Activated CD4-positive, CD25-positive, alpha-beta regulatory T cell treated with anti-CD3 and anti-CD28 coated beads, Interleukin-2, amount 50 U/mL, for 72 hours (primary cell): ENCODE results near the gene SAA4.
"Not testable (repeated sequence)": the region's sequence is repeated elsewhere in the genome, so short reads cannot be mapped to it uniquely, and the experiment has no call there.

Experiments
- DNase-seq: peaks from one replicate; pipeline ENCODE4 v3.0.0; 2021

Gene SAA4

GRCh38 chr11:18246379-18247190, 10.0 kb upstream of the SAA4 start:
- not testable (repeated sequence) for DNase-seq

DNA sequence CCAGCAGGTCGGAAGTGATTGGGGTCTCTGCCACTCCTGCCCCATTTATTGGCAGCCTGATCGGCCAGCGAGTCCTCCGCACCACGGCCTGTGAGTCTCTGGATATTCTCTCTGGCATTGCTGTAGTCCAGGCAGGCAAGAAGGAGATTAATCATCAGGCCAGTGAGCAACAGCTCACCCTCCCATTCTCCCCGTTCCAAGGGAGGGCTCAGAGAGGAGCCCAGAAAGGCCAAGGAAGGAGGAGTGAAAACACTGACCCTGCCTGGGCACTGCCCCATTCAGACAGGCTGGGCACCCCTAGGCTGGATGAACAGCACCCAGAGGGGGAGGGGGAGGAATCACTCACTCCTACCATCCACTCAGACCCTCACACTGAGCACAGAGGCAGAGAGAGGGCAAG, 8.8 kb upstream of the SAA4 start:
- no peak for DNase-seq

DNA sequence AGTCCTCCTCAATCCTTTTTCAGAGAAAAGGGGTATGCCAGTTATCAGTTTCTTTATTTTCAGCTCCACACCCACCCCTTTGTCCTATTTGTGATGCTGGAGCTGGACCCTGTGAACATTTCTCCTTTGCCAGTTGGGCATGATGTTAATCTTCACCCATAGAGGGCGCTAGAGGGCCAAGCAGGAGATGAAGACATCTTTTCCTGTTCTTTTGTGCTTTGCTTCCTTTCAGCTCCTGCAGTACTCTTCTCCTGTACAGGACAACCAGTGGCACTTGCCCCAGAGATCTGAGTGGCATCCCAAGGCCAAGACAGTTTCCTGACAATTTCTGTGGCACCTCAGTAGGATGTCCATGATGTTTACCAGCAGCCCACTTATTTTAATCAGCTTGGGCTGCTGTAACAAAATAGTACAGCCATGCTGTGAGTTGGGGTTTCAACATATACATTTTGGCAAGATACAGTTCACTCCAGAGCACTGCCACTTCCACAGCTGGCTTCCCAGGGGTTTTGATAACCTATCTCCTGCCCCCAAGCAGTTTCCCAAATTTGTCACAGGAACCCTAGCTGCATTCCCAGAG, 7.3 kb upstream of the SAA4 start:
- DNase-seq, result peak; percentile 51

DNA sequence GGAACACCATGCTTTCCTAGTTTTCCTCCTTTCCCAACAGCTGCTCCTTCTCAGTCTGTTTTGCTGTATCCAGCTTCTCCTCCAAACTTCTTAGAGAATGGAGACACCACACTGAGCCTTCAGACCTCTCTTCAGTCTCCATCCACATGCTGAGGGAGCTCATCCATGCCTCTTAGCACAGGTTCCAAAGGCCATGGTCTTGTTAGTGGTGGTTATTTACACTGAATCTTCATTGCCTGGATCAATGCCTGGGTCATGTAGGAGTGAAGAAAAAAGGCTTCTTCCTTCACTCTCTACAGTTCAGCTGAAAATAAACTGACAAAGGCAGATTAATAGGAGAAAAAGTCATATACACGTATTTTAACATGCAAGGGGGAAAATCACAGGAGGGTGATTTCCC, 3.1 kb upstream of the SAA4 start:
- no peak for DNase-seq

DNA sequence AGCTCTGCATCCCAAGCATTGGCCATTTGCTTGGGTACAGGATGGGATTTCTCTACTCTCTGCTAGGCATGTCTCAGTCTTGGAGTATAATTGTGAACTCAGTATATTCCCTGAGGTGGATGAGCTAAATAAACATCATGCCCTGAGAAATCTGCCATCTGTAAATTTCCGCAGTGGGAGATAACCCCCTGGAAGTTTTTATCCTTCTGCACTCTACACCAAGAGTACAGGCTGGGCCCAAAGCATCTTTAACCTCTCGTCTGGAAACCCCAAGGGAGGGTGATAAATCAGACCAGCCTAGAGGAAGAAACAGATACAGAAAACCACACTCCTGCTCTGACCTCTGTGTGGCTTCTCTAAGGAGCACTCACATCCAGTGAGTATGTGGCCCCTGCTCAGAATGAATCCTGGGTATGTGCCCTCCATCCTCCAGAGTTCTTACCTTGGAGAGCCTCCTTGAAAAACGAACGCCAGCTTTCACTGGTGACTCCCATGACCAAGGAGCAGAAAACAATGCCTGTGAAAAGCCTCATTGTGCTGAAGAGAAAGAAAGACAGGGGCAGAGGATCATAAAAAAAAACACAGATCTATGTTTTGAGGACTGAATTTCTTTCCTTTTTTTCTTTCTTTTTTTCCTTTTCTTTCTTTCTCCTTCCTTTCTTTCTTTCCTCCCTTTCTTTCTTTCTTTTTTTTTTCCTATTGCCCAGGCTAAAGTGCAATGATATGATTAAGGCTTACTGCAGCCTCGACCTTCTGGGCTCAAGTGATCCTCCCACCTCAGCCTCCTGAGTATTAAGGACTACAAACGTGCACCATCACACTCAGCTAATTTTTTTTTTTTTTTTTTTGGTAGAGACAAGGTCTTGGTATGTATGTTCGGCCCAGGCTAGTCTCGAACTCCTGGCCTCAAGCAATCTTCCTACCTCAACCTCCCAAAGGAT, 938 bp downstream of the SAA4 start:
- no peak for DNase-seq

DNA sequence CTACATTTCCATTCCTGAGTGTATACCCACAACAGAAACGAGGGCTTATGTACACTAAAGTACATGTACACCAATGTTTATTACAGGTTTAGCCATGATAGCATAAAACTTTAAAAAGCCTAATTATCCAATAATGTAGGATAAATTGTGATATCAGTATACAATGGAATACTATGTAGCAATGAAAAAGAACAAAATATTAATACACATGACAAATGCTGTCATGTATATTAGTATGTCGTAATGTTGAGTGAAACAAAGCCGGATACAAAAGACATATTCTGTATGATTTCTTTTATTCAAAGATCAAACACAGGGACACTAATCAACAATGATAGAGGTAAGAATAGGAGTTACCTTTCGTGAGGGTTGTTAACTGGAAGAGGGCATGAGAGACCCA, 2.7 kb downstream of the SAA4 start:
- no peak for DNase-seq

DNA sequence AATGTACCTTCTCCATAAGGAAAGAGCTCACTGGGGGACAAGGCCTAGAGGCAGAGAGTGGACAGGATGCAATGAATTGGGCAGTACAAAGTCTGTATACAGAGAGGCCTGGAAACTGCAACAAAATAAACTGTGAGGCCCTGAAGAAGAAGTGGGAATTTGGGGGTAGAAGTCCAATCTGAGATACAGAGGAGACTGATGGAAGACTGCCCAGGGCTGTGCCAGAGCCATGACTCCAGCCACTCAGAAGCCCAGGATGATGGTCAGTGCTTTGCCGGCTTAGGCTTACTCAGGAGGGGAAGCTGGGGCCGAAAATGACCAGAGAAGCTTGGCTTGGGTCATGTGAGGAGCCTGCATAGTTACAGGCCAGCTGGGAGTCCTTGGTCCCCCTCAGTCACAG, 5.7 kb downstream of the SAA4 start:
- DNase-seq, result no peak

DNA sequence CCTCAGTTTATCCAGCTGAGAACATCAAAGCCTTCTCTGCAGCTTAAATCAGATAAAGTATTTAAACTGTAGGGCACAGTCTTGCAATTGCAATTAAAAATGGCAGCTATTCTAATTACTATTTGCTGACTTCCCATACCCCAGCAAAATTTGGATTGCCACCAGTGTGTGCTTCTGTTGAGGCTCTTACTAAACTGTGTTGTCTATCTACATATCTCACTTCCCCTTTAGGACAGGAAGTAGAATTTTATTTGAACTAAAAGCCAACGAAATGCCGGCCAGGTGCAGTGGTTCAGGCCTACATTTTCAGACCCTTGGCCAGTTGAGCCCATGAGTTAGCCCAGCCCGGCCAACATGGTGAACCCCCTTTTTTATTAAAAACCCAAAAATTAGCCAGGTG, 7.1 kb downstream of the SAA4 start:
- DNase-seq, result no peak

DNA sequence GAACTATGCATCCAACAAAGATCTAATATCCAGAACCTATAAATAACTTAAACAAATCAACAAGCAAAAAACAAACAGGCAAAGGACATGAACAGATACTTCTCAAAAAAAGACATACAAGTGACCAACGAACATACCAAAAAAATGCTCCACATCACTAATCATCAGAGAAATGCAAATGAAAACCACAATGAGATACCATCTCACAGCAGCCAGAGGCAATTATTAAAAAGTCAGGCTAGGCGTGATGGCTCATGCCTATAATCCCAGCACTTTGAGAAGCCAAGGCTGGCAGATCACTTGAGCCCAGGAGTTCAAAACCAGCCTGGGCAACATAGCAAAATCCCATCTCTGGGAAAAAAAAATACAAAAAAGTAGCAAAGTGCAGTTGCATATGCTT, 10.7 kb downstream of the SAA4 start:
- DNase-seq, result no peak

DNA sequence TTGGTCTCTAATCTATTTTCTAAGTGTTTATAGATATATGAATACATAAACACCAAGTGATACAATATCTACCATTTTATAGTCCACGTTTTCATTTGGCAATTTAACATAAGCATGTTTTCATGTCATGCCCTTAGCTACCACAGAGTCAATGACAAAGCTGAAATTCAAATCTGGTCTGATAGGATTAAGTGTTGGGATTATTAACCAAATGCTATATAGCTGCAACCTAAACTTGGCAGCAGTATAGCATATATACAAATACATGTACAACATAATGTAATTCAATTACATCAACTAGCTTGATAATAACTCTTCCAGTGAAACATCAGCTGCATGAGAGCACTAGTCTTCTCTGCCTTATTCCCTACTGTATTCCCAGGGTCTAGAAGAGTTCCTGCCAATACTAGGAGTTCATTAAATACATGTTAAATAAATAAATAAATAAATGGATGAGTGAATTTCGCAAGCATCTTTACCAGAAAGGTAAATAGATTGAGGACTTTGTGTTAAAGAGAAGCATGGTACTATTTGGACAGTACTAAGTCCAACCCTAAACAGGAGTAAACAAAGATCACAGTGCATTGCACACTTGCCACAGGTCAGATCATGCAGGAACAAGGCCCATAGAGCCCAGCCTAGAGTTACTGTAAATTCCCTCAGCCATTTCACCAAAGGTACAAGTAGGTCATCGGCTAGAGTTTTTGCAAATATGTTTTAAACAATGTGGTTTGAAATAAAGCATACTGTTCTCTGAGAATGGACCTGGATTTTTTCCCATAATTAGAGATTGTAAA, 12.8 kb downstream of the SAA4 start:
- DNase-seq, result no peak

- DNase-seq, result no peak
These were observed 13.7 kb downstream of the SAA4 start for GRCh38 chr11:18222814-18223421.

DNA sequence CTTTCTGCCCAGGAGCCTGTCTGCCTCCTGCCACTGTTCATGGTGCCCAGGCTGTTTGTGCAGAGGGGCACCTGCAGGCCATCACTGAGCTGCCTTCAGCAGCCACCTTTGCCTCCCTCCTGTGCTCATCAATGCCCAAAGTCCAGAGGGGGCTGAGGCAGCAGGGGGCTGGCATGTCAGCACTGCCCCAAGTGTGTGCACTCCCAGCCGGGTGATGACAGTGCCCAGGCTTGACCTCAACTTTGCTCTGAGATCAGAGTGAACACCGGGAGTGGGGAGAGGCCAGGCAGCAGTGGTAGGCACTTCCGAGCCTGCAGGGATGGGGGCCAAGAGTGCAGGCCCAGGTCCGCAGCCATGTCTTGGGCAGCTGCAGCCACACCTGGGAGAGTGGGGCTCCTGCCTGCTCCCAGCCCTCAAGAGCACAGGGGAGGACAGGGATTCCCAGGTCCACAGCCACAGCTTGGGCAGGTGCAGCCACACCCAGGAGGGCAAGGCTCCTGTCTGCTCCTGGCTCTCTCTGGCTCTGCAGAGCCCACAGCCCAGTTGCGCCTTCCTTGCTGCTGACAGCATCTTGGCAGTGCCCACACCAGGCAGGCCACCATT, 15.2 kb downstream of the SAA4 start:
- no peak for DNase-seq

- no peak for DNase-seq
These were observed 27.5 kb downstream of the SAA4 start for GRCh38 chr11:18209058-18209457.

DNA sequence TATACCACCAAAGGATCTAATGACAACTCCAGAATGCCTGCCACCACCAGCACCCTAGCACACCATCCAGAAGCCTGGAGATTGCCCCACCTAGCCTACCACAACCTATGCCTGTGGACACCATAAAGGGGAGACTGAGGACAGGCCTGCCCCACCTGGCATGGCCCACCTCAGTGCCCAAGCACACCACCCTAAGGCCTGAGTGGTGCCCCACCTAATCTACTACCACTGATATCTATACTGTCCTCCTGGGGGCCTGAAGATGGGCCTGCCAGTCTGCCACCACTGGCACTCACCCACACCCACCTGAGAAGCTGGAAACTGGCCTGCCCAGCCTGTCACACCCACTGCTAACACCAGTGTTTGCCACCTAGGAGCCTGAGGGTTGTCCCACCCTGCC, 31.8 kb downstream of the SAA4 start:
- DNase-seq, result no peak

- DNase-seq, result no peak
These were observed 32.4 kb downstream of the SAA4 start for GRCh38 chr11:18204220-18204619.

- no peak for DNase-seq
These were observed 32.9 kb downstream of the SAA4 start for GRCh38 chr11:18203723-18204122.

DNA sequence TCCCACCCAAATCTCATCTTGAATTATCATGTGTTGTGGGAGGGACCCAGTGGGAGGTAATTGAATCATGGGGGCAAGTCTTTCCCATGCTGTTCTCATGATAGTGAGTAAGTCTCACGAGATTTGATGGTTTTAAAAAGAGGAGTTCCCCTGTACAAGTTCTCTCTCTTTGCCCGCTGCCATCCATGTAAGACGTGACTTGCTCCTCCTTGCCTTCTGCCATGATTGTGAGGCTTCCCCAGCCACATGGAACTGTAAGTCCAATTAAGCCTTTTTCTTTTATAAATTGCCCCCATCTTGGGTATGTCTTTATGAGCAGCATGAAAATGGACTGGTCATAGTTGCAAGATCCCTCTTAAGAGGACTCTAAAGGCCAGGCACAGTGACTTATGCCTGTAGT, 38.9 kb downstream of the SAA4 start:
- not testable (repeated sequence) for DNase-seq

- no peak for DNase-seq
These were observed 40.1 kb downstream of the SAA4 start for GRCh38 chr11:18196532-18196931.

DNA sequence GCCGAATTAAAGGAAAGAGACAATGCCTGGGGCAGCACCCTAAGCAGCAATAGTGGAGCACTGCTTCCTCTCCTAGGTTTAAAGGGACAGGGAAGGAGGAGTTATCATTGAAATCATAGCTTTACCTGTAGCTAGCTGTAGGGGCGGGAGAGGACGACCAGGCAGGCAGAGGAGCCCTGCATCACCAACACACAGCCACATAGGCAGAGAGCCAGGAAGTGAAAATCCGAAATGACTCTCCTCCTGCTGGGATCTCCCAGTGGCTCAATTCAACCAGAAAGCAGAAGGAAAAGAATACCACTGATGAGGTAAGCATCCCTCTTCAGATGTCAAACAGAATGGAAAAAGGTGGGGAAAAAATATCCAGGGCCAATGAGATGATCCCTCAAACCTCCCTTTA, 43.6 kb downstream of the SAA4 start:
- DNase-seq, result no peak

DNA sequence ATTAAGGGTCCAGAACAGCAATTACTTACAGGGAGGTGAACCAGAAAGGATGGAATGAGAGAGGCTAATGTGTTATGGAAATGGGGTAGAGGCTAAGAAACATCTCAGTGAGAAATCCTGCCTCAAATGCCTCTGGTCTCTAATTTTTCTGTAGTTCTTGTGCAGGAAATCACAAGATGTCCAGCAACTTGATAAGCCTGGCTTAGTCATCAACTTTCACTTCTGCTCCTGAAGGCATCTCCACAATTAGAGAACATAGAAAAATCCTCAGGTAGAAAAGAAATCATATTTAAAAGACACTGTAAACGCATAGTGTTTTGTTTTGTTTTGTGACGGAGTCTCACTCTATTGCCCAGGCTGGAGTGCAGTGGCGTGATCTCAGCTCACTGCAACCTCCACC, 45.2 kb downstream of the SAA4 start:
- no peak for DNase-seq

GRCh38 chr11:18189476-18190245, 46.9 kb downstream of the SAA4 start:
- DNase-seq, result not testable (repeated sequence)
